ENCODE data around the gene SPTA1. TPM values are rescaled to one million over a fixed set of nuclear protein-coding genes. Genes with fewer than 3 reads are reported as not detected.

SPTA1 gene
- total RNA-seq, 1 donor from 2014 or later: not detected

DNA sequence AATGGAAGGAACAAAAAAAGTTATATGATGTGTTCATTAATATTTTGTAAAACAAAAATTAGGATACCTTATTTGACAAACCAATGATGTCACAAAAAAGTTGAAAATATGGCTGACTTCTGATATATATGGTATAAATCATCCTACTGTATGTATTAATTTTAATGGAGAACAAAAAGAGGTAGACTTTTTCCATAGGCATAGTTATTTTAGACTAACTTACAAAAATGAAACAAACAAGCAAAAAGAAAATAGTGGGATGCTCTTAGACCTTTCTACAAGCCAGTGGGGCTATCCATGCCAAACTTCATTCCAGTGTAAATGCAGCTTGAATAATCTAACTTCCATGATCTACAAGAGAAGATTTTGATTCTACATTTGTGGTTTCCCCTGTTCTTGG, 522 bp upstream of the SPTA1 start:
- no peak for DNase-seq (ENCODE audit: low read depth)

DNA sequence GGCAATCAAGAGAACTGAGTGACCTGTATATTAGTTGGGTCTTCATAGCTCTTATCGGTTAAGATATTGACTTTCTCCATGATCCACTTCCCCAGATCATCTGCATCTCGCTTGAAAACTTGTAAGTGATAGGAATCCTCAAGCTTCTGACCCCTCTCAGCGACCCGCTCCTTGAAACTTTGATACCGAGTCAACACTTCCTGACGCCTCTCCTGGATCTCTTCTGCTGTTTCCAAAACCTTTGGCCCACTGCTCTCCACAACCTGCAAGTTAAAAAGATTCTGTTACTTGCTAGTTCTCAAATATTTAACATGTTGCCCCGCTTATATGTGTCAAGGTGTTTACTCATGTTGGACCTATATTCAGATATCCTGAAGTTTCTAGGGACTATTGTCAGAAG, 1.4 kb downstream of the SPTA1 start:
- DNase-seq (ENCODE audit: low read depth): no peak

DNA sequence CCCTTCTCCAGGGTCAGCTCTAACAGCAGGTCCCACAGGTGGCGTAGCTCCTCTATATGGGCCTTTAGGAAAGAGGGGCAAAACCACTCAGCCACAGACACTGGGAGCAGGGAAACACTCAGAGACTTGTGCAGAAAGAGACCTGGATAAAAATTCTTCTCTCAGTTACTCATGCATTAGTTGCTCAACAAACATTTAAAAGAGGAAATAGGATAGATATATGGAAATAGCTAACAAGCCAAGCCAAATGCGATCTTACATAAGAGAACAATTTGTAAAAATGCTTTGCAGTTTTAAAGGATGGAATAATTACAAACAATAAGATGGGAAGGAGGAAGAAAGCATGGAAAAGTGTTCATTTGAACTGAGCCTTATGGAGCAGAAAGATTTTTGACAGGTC, 4.9 kb downstream of the SPTA1 start:
- DNase-seq (ENCODE audit: low read depth): no peak

DNA sequence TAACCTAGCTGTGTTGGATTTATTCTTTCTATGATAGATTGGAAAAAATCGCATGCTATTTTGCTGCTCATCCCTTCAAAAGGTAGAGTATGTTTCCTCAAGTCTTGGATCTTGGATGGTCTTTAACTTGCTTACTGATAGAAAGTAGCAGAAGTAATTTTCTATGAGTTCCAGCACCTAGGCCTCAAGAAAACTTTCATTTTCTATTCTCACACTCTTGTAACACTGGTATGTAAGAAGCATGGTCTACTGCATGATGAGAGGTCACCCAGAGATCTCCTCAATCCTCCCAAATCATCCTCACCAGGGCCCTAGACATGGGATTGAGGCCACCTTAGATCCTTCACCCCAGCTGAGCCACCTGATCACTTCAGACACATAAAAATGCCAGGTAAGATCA, 7.2 kb downstream of the SPTA1 start:
- DNase-seq (ENCODE audit: low read depth): no peak

DNA sequence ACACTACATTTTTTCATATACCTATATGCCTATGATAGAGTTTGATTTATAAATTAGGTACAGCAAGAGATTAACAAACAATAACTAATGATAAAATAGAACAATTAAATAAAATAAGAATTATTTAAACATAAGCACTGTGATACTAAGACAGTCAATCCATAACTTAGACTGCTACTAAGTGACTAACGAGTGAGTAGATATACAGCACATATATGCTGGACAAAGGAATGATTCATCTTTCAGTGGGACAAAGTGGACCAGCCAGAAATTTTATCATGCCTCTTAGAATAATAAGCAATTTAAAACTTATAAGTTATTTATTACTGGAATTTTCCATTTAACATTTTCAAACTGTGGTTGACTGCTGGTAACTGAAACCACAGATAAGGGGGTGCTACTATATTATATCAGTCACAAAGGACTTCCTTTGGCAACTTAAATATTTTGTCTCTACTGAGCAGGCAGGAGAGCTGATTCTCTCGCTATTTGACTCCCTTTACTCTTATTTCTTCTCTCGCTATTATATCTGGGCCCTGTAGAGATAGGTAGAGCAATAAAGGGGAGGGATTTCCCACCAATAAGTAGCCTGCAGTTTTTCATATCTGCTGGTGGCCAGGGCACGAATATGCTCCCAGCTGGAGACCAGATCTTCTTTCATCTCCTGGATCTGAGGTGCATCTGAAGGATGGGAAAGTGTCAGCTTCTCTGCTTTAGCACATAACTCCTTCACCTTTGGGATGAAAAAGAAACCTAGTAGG, 10.8 kb downstream of the SPTA1 start:
- no peak for DNase-seq (ENCODE audit: low read depth)

DNA sequence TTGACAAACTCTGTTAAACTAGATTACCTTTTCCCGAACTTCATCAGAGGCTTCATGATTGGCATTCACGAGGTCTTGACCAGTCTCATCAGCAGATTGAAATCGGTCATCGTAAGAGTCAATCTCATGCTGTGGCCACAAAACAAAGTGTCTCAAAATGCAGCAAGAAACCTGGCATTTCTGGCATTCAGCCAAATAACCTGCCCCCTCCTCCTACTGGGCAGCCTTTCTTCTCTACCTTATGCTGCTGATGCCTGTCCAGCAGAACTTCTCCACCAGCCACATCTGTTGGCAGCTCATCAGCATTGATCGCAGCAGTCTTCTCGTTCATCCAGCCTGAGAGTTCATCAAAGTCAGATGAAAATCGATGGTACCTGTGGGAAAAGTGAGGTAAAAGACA, 12.2 kb downstream of the SPTA1 start:
- no peak for DNase-seq (ENCODE audit: low read depth)

DNA sequence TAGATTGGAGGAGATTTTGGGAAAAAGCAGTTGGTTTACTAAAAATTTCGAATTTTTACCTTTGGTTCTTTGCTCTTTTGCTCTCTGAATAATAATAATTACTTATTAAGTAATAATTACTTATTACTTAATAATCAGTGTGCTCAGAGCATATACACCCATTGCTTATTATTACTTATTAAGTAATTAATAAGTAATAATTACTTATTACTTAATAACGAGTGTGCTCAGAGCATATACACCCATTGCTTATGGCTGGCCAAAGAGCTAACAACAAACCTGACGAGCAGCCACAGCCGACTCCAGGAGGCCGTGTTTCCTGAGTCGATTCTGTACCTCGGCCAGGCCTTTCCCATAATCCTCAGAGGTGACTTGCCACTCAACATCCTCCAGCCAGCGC, 20.5 kb downstream of the SPTA1 start:
- no peak for DNase-seq (ENCODE audit: low read depth)

DNA sequence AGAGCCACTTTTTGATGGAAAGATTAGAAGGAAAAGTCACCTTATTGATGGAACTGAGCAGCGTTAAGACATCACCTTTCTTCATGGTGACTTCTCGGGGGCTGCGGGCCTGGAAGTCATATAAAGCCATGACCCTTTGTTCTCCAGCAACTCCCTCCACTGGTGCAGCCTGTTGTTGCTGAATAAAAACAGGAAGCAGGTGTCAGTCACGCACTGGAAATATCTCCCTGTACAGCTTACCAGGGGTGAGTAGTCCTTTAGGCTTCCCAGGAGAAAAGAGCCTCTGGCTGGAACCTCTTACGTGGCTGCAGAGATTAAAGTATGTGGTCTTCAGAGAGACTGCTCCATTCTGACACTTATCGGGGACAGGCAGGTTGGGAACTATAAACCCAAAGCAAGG, 31.9 kb downstream of the SPTA1 start:
- no peak for DNase-seq (ENCODE audit: low read depth)

DNA sequence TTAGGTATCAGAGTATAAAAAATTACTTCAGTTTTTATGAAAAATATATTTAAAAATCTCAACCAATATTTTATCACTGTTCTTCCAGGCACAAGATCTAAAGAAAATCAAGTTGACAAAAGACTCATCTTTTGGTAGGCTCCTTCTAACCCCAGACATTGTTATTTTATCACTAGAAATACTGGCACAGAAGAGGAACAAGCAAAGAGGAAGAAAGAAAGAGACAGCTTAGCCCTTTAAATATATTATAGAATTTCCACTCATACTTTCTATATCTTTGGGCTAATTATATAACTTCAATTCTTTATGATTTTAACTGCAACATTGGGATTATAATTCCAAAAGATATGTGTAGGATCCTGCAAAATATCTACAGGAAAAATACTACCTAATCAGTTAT, 32.4 kb downstream of the SPTA1 start:
- no peak for DNase-seq (ENCODE audit: low read depth)

DNA sequence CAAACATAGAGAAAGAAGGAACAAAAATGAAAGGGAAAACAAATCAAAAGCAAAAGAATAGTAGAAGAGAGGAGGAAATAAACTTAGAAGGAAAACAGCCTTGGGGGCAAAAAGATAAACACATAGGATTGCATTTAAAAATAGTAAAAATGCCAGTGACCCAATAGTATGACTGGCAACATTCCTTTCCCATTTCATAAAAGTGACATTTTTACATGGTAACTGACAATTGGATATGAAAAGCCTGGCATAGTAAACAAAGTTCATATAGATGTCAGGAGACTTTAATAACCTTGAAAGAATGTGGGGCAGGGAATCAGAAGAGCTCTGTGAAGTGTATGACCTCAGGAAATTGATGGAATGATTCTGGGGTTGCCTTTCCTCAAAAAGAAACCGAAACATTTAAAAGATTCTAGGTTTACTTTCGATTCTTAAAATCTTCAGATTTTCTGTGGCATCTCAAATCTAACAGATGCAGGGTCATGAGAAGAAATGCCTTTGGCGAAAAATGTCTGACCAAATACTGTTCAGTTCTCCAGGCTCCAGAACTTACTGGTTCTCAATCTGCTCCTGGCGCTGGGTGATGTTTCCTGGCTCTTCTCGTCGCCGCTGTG, 33.7 kb downstream of the SPTA1 start:
- no peak for DNase-seq (ENCODE audit: low read depth)

DNA sequence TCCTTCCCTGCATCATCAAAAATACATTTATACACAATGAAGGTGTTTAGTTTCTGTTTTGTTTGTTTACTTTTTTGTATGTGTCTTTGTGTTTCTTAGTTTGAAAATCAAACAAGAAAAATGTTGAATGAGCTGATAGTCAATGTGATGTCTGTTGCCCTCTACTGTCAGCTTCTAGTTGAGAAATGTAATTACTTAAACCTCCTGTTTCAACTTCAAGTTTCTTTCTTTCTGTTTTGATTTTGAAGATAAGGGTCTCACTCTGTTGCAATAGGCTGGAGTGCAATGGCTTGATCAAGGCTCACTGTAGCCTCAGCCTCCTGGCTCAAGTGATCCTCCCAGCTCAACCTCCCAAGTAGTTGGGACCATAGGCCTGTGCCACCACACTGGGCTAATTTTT, 37.5 kb downstream of the SPTA1 start:
- no peak for DNase-seq (ENCODE audit: low read depth)

DNA sequence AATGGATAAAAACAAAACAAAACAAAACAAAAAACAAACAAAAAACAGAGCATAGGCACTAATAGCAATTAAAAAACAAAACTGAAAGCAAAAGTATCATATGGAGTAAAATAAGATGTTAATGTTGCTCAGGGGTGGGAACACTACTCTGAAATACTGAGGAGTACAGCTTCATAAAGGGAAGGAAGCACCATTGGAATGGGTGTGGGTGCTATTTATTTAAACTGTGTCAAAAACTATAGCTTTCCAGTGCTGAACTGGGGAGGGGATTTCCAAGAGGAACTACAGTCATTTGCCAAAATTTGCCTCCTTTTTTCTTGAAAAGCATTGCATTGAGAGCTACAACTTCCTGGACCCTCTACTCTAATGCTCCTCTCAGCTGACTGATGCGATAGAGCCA, 40.0 kb downstream of the SPTA1 start:
- no peak for DNase-seq (ENCODE audit: low read depth)

DNA sequence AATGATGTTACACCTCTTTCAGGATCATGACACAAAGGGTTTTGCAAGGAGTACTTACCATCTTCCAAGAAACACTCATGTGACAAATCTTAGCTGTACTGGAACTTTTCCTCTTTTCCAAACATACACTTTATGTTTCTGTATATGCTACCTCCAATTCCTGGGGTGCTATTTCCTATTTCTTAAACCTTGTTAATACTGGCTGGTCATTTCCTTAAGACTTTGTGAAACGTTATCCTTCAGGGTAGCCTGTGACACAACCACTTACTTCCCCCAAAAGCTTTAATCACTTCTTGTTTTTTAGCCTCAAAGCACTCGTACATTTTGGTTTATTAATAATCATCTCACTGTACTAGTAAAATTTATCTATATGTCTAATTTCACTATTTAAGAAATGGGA, 42.1 kb downstream of the SPTA1 start:
- DNase-seq (ENCODE audit: low read depth): no peak

DNA sequence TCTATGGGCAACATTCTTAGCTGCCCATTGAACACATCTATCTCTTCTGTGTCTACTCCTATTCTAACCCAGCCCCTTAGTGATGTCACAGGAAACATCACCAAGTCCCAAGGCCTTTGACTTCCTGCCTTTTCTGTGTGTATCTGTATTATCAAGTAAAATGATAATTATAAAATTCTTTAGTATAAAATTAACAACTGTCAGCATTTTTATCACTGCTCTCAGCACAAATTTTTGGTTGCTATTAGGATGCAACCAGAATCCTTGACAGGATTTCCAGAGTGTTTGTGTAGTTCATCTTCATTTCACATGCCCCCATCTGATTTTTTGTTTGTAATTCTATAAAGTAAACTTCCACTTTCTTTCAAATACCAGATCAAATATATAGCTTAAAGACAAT, 47.6 kb downstream of the SPTA1 start:
- DNase-seq (ENCODE audit: low read depth): no peak

DNA sequence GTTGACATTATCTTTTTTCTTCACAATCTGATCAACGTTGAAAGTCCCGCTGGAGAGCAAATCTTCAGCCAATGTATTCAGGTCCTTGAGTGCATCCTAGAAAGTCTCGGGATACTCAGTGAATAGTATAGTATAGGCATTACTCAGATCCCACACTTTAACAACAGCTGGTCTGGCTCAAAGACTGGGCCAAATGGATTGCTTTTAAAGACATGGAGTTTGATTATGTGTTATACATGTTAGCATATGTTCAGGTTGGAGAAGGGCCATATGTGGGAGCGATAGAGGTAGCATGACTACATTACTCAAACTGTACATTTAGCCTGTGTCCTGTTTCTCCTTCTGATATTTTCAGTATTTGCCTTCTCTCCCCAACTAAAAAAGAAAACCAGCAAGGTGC, 48.4 kb downstream of the SPTA1 start:
- no peak for DNase-seq (ENCODE audit: low read depth)

DNA sequence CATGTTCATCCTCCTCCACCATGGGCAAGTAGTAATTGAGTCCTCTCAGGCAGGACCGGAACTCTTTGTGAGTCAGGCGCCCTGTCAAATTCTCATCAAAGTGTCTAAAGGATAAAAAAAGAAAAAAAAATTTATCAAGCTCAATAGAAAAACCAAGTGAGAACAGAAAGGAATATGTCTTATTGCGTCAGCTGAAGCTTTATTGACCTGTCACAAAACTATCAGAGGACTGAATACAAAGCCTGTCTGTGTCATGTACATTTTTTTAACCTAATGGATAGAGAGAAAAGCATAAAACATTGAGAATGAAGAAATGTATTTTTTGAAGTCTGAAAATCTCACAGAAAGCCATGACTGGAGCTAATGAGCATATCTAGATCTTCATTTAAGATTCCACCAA, 72.8 kb downstream of the SPTA1 start:
- no peak for DNase-seq (ENCODE audit: low read depth)

DNA sequence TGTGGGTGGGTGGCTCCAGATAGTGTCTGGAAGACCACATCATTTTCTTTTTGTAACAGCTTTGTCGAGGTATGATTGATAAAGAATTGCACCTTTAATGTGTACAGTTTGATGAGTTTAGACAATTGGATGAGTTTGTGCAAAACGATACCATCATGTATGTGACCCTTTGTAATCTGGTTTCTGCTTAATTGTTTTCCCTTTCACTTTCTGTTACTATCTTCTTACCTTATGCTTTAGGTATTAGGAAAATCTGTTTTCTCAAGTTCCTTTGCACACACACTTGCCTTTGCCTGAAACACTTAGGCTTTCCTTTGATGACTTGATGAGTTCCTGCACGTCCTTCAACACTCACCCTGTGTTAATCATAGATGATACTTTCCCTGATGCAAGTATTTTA, 74.6 kb downstream of the SPTA1 start:
- no peak for DNase-seq (ENCODE audit: low read depth)

DNA sequence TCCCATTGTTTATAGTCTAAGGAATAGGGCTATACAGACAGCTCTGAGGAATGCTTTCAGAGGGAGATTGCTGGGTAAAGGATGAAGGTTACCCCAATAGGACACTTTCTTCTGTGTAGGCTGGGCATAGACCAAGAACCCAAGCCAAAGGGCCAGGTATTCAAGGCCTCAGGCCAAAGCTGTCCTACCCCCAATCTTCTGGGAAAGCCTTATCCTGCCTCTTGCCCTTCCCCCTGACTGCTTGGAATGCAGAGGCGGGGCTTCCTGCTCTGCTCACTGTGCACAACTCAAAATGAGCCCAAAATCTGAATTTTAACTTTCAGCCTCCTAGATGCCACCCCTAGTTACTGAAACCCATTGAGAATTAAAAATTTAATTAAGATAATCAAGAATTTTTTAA, 79.2 kb downstream of the SPTA1 start:
- no peak for DNase-seq (ENCODE audit: low read depth)

DNA sequence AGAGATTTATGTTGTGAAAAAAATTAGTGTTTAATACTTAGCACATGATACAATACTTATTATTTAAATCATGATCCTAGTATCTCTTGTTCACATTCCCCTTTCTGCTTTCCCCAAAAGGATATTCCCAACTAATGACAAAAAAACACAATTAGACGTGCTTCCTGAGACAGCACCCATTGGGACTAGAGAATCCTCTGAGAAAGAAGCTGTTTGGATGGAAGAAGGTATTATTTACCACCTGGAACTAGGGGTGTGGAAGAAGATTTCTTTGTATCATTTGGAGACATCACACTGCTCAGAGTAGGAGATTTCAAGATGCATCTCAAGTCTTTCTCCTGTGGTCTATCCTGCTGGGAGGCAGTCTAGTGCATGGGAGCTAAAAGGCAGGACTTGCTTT, 81.5 kb downstream of the SPTA1 start, which contains the start of gene OR10Z1:
Gene OR10Z1 (plus strand): TSS at position 301 of the 400 bp plus-strand sequence. CDS start 1,171 bp downstream, outside the sequence.
- DNase-seq (ENCODE audit: low read depth): no peak

DNA sequence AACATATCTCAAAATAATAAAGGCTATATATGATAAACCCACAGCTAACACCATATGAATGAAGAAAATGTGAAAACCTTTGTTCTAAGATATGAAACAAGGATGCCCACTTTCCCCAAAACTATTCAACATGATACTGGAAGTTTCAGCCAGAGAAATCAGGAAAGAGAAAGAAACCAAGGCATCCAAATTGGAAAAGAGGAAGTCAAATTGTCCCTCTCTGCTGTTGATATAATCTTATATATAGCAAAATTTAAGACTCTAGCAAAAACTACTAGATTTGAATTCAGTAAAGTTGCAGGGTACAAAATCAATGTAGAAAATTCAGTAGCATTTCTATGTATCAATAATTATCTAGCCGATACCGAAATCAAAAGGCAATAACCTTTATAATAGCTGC, 85.8 kb downstream of the SPTA1 start:
- DNase-seq (ENCODE audit: low read depth): no peak

DNA sequence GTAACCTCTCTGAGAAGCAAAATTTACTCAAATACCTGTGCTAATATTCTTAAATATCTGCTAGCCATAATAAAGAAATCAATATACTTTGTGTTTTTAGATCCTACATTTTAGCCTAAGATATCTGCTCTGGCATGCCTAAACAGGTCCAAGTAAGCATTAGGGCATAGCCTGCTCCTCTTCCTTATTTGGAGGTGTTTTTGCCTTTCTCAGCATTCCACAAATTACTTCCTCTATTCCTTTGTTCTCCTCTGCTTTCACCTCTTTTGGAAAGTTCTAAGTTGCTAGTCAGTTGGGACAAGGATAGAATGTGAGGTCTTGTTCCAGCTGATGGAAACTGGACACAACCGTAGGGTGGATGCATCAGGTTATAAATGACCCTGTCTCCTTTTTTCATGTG, 99.6 kb downstream of the SPTA1 start:
- DNase-seq (ENCODE audit: low read depth): no peak

DNA sequence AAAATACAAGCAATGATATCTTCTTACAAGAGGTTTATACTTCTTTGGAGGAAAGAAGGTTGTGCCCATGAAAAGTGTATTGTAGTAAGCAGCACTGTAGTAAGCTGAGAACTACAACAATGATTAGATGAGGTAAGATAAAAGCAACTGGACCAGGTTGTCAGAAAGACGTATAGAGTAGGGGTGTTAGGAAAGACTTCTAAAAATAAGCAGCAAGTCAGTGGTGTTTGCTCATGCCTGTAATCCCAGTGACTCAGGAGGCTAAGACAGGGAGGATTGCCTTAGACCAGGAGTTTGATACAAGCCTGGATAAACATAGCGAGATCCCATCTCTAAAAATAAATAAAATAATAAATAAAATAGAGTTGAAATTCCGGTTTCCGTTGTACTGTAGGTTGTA, 102.6 kb downstream of the SPTA1 start:
- DNase-seq (ENCODE audit: low read depth): no peak

DNA sequence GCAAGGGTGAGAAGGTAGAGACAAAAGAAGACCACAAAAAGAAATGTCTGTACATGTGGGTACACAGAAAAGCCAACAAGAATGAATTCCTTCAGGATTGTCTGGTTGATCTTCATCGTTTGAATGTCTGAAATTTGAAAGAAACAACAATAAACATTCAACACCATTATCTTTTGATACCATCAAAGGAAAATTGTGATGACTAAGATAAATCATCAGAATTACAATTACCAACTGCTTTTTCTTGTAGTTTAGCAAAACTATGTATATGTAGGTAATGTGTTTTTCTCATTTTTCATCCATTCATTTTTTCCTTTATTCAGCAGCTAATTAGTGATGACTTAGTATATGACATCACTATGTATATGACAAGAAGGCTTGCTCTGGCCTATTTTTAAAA, 106.8 kb downstream of the SPTA1 start, which contains the start of gene OR10X1:
Gene OR10X1 (minus strand): TSS at position 167 of the 400 bp plus-strand sequence. CDS start 0 bp downstream, at position 167.
- DNase-seq (ENCODE audit: low read depth): no peak
